ENCODE measurements around the gene FRMD3.

FRMD3 gene

DNA sequence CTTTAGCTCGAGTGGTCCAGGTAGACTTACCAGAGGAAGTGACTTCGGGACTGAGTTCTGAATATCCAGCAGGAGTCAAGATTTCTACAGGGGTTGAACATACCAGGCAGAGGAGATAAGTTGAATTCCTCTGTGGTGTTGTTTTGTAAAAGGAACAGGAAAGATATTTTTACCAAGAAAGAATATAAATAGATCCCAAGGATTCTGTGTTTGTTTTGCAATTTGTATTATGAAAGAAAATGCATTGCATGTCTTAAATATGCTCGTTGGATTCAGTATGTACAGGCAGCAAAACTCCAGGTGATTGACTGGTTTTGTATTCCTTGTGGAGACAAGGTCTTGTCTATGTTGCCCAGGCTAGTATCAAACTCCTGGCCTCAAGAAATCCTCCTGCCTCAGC lies 197.8 kb downstream of the FRMD3 start:
- DNase-seq (ENCODE audit: low read depth in 2 of 3, low spot score in 2 of 3) = no peak

DNA sequence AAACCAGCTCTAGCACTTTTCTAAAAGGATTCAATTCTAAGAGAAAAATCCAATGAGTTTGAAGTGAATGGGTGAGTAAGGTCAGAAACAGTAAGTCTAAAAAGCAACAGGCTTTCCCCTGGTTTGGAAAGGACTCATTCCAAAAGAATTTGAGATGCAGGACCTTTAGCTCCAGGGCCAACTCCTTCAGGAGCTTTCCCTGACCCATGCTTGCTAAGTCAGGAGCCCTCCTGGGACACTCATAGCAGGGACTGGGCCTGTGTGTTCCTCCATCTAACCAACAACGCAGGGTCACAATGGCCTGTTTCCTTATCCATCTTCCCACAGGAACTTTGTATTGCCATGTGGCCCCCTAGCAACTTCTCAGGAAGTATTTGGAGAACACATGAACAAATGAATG lies 198.8 kb downstream of the FRMD3 start:
- DNase-seq (ENCODE audit: low read depth in 2 of 3, low spot score in 2 of 3) = no peak

DNA sequence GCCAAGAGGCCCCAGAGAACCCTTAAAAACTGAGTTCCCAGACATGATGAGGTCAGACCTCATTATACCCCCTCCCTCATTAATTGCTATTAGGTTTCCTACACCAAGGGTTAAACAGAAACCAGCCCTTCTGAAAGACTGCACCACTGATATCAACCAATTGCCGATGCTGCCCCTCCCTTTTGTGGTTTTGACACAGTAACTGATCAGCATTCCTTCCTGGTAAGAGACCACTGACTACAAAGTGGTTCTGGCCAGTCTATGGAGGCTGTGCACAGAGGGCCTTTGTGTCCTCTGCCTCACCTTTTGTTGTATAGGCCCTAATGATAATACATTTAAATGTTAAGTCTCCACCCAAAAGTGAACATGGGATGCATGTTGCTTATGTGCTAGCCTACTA lies 201.5 kb downstream of the FRMD3 start:
- DNase-seq (ENCODE audit: low read depth in 2 of 3, low spot score in 2 of 3) = no peak

DNA sequence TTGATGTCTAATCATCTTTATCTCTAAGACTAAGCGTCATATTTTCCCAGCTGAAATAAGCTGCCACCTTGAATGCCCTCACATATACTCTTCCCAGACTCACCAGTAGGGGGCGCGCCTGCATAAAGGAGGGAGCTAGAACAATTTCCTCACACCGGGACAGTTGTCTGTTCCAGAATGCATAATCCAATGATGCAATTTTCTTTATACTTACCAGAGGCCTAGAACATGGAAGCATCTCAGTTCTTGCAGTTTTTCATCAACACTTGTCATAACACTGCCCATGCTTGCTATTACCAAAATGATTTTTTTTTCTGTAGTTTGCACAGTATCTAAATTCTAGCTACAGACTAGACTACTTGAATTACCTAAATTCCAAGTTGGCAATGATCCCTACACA lies 203.9 kb downstream of the FRMD3 start:
- DNase-seq (ENCODE audit: low read depth in 2 of 3, low spot score in 2 of 3) = peak; percentile 20 to 74 (median 44)

DNA sequence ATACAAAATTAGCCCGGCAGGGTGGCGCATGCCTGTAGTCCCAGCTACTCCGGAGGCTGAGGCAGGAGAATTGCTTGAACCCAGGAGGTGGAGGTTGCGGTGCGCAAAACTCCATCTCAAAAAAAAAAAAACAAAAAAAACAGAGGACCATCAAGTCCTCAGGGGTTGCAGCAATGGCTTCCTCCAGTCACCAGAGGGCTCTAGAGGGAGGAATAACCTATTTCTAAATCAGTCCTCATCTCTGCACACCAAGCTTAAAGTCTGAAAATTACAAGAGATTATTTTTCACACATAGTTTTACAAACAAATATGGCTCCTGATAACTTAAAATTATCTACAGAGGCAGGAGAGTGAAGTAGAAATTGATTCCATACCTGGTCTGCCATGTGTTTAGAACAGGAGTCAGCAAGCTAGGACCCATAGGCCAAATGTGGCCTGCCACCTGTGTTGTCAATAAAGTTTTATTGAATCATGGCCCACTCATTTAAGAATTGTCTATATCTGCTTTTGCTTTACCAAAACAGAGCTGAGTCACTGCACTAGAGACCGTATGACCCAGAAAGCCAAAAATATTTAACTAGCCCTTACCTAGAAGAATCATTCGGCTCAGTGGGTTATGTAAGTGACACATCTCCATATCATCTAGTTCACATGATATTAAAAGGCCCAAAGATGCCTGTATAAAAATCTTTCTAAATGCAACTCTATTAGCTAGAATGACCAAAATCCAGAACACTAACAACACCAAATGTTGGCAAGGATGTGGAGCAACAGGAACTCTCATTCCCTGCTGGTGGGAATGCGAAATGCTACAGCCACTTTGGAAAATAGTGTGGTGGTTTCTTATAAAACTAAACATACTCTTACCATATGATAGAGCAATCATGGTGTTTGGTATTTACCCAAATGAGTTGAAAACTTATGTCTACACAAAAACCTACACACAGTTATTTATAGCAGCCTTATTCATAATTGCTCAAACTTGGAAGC lies 207.7 kb downstream of the FRMD3 start:
- no peak for DNase-seq (ENCODE audit: low read depth in 2 of 3, low spot score in 2 of 3)

DNA sequence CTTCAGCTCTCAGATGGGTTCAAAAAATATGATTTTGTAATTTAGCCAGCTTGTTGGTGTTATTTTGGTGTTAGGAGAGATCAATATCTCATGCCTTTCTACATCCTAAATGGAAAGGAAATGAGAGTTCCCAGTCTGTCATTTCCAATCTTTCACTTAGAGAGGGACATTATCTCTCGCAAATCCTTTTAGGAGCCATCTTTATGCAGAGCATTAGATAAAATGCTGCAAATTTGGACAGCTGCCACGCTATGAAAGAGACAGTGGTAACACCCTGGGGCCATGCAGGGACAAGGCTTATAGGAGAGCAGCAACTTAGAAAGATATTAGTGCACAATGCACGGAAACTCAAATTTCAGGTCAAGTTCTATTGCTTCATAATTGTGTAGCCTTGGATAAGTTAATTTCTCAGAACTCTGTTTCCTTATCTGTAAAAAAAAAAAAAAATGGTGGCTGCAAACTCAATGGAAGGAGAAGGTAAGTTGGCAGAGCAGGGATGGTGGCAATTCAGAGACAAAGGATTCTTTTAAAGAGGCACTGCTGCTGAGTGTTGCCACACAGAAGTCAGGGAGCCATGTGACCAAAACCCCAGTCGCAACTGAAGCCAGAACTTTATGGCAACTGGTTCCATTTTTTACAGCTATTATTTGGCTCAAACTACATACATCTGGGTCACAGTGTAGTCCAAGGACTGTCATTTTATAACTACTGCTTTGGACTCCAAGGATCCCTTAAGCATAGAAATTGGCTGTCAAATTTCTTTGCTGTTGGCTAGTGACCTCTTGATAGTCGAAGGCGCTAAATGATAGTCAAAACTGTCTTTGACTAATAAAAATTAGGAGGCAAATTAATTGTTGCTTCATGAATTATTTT lies 210.2 kb downstream of the FRMD3 start:
- DNase-seq (ENCODE audit: low read depth in 2 of 3, low spot score in 2 of 3) = no peak

DNA sequence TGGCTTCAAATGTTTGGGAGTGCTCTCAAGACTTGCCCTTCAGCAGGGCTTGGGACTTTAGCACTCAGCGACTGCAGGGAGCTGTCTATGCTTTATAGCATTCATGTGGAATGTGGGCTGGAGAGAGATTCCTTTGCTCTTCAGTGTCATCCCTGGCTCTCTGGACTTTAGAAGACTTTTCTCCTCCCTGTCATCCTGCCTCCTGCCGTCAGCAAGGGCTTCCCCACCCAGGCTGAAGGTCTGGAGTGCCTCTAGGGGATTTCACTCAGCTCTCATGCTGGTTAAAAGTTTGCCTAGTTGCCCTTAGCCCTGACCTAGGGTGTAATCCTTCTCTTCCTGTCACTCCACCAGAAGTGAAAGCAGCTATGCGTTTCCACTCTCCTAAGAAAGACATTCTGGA lies 210.9 kb downstream of the FRMD3 start:
- no peak for DNase-seq (ENCODE audit: low read depth in 2 of 3, low spot score in 2 of 3)

DNA sequence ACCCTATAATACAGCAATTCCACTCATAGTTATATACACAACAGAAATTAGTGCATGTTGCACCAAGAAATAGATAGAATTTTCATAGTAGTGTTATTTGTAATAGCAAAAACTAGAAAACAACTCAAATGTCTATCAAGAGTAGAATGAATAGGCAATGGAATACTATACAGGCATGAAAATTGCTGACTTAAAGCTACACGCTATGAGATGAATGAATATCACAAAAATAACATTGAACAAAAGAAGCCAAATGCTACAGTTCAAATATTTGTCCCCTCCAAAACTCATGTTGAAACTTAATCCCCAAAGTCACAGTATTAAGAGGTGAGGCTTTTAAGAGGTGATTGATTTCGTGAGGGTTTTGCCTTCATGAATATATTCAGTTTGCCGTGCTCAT lies 215.1 kb downstream of the FRMD3 start:
- DNase-seq (ENCODE audit: low read depth in 2 of 3, low spot score in 2 of 3) = no peak

DNA sequence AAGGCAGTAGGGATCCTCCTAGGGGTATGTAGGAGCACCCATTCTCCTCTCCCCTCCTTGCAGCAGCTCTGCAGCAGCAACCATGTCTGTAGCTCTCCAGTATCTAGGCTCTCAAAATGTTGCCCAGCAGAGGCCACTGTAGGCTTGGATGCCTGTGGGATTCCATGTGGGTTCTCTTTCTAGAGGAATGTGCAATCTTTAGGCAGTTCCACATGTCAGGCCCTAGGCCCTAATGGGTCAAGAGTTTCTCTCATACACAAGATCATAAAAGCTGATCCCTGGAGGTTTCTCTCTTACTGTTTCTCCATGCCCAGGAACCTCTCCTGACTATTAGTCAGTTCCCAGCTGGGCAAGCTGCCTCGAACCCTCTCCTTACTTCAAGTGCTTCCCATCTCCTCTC lies 215.8 kb downstream of the FRMD3 start:
- no peak for DNase-seq (ENCODE audit: low read depth in 2 of 3, low spot score in 2 of 3)

DNA sequence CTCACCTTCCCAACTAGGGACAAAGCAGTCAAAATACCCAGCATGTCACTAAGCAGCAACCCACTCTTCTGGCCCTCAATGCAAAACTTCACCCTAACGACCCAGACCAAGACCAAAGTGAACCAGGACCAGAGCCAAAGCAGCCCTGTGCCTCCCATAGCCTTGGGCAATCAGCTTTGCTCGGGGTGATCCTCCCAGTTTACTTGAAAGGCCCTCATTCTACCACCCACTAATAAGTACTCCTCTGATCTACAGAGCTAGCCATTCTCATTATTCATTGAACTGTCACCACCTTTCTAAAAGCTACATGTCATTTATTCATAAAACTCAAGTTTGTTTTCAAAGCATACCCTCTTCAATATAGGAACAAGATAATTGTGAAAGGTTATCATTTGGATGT lies 221.0 kb downstream of the FRMD3 start:
- DNase-seq (ENCODE audit: low read depth in 2 of 3, low spot score in 2 of 3) = no peak

DNA sequence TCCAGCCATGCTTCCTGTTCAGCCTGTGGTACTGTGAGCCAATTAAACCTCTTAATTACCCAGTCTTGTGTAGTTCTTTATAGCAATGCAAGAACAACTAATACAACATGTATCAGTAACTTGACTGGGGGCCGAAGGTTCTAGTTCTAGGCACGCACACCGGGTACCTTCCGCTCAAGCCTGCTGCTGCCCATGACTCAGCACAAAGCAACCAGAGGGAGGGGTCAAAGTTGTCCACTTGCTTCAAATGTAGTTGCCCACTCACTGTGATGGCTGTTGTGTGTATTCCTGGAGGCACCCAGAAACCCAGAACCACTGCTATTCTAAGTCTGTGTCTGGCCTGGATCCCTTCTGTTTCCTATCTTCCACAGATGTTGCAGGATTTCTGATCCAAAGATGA lies 222.6 kb downstream of the FRMD3 start:
- no peak for DNase-seq (ENCODE audit: low read depth in 2 of 3, low spot score in 2 of 3)

DNA sequence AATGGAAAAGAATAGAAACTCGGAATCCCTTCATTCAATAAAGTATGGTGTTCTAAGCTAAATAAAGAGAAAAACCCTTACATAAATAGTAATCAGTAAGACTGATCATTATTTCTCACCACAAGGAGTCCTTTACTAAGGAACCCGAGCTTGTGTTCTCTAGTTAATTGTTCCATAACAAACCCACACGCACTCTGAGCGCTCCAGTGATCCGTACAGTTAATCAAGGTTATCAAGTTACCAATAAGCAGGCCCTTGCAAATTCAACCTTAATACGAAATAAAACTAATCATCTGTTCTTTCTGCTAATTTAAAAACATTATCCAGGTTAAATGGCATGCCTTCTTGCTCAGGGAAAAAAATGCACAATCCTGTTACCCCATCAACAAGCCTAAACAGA lies 224.4 kb downstream of the FRMD3 start:
- DNase-seq (ENCODE audit: low read depth in 2 of 3, low spot score in 2 of 3) = no peak

DNA sequence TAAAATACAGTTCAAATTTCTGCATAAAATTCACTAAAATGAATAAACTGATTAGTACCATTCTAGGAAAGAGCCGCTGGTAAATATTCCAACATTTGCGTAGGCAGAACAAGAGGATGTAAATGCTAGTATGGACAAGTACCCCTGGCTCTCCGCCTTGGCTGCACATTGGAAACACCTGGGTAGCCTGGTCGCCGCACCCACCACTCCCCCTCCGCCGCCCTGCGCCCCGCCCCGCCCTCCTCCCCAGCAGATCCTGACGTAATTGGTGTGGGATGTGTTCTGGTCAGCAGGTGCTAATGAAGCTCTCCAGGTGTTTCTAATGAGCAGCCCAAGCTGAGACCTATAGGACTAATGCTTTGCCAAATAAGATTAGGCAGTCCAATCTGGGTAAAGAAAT lies 225.7 kb downstream of the FRMD3 start:
- DNase-seq (ENCODE audit: low read depth in 2 of 3, low spot score in 2 of 3) = no peak

DNA sequence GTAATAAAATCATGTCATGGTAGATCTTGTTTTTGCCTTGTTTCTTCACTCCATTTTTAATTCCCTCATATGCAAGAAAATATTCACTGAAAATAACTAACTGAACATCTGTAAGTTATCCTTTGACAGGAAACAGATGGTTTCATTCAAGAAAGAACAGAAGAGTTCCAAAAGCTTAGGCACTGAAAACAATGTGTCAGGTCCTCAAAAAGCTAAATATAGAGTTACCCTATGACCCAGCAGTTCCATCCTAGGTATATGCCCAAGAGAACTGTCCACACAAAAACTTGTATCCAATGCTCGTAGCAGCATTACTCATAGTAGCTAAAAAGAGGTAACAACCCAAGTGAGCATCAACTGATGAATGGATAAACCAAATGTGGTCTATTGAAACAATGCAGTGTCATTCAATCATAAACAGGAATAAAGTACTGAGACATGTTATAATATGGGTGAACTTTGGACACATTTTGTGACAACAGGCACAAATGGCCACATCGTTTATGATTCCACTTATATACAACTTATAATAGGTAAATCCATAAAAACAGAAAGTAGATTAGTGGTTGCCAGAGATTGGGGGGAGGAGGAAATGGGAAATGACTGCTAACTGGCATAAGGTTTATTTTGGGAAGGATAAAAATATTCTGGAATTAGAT lies 231.0 kb downstream of the FRMD3 start:
- DNase-seq (ENCODE audit: low read depth in 2 of 3, low spot score in 2 of 3) = no peak

DNA sequence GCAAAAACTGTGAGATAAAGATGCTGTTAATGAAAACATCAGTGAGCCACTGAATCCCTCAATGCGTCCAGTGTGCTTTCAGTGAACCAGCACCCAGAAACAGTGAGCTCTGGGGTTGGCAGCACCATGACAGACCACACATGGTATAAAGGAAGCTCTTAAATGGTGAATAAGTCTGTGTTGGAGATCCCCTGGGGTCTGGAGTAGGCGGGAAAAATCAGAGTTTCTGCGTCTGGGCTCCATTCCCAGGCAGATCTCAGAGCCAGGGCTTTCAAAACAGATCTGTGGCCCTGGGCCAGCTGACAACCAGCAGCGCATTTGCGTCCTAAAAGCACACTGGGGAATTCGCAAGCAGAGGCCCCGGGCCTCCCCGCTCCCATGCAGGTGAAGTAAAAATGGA lies 233.5 kb downstream of the FRMD3 start:
- no peak for DNase-seq (ENCODE audit: low read depth in 2 of 3, low spot score in 2 of 3)

DNA sequence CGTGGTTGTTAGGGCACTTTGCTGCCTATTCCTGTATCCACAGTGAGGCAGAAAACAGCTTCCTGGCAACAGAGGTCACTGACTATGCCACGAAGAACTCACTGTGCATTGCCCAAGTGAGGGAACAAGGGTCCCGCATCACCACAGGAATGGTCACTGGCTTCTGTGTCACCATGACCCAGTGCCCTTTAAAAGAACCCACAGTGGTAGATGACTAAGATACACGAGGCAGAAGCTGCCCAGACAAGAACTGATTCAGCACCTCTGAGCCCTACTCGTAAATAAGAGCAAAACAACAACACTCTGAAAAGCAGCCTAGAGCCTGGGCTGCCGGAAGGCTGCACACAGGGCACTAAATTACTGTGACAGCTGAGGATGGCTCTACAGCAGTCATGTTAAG lies 238.6 kb downstream of the FRMD3 start:
- DNase-seq (ENCODE audit: low read depth in 2 of 3, low spot score in 2 of 3) = no peak

DNA sequence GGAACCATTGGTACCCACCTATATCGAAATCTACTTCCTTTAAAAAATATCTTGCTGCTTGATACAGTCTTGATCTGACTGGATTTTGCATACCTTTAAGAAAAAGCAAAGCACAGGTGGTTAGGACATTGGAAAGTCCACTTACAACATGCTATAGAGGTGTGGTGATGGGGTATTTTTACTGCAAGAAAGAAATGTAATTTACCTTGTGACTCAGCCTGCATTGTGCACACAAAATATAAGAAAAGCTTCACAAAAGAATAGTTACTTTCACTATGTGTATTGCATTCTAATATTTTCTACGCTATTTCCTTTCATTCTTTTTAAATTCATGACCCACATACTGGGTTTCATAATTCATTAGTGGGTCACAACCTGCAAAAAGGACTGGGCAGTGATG lies 239.1 kb downstream of the FRMD3 start:
- no peak for DNase-seq (ENCODE audit: low read depth in 2 of 3, low spot score in 2 of 3)

DNA sequence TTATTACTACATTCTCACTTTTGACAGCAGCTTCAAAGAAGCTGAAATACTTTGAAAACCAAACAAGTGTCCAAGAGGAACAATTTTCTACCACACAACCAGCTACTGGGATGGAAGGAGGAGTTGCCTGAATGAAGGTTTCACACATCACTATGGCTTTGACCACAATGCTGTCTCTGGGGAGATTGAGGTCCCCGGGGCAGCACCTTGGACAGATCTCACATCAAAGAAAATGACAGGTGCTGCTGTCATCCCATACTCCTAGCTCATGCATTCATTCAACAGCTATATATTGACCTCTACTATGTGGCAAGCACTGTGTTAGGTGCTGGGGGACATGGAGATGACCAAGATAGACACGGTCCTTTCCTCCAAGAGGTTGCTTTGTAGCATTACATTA lies 242.1 kb downstream of the FRMD3 start:
- no peak for DNase-seq (ENCODE audit: low read depth in 2 of 3, low spot score in 2 of 3)

DNA sequence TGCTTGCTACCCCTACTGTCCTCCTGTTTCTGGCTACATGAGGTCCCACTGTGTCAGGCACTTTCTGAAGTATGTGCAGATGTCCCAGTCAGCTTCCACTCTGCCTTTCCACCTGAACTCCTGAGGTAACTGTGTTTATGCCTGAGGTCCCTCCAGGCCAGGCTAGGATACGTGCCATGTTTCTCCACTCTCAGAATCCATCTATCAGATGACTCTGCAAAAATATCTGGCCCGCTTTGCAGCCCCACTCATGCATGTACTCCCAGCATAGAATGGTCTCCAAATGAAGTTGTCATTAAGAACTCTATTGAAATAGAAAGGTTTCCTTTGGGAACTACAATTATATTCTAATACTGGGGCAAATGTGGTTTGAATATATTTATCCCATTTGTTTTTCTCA lies 243.4 kb downstream of the FRMD3 start:
- DNase-seq (ENCODE audit: low read depth in 2 of 3, low spot score in 2 of 3) = no peak

DNA sequence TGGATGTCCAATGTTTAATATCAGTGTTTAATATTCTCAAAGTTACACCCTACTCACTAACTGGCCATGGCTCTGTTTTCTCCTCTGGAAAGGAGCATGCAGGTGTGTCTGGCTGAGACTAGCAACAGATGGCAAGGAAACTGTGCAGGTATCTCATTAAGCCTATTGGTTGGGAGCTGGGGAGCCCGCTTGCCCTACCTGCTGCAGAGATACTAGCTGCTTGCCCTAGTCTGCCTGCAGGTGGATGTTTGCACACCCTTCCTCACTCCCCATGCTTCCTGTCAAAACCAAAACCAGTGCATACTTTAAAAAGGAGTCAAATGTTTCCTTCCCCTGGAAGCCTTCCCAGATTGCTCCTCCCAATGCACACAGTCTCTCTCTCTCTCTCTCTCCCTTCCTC lies 247.0 kb downstream of the FRMD3 start:
- no peak for DNase-seq (ENCODE audit: low read depth in 2 of 3, low spot score in 2 of 3)

DNA sequence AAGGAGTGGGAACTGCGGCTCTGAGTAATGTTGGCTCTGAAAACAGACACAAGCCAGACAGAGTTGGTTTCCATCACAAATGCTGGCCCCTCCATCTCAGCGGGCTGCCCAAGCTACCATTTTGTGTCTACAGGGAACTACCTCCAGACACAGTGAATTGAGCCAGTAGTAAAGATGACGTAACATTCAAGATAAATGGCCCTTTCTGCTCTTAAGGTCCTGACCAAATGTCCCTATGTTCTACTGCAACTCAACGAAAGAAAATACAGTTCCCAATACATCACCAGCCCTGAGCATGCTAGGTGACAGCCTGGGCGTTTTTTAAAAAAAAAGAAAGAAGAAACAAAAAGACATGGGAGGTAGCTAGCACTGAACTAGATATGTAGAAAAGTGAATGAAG lies 247.5 kb downstream of the FRMD3 start:
- DNase-seq (ENCODE audit: low read depth in 2 of 3, low spot score in 2 of 3) = no peak

DNA sequence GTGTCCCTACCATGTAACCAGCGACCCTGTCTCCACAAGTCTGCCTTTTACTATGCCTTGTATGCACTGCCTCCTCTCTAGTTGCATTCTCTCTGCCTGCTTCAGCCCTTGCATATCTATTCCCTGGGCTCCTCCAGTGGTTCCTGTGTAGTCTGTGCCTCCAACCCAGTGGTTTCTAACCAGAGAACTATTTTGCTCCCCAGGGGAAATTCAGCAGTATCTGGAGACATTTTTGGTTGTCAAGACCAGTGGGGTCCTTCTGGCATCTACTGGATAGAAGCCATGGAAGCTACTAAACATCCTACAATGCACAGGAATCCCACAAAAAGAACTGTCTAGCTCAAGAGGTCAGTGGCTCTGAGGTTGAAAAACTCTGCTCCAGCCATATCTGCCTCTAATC lies 251.2 kb downstream of the FRMD3 start:
- DNase-seq (ENCODE audit: low read depth in 2 of 3, low spot score in 2 of 3) = no peak
